HepG2 (cell line): ENCODE measurements around the gene ATP2B3. TPM values are rescaled to one million over a fixed set of nuclear protein-coding genes. Genes with fewer than 3 reads are reported as not detected.

ENCODE experiments used
- AHDC1 ChIP-seq: sonication (generic); formaldehyde crosslinking; IDR thresholded peaks from 2 replicates; pipeline ENCODE4 v1.5.1; 2020; ENCODE audit warnings: mild to moderate bottlenecking, missing genetic modification reagents, borderline replicate concordance
- ARID3A ChIP-seq: IDR thresholded peaks from 2 replicates; pipeline ENCODE4 v1.6.1; 2012; ENCODE audit warnings: low read depth, low read length, improper control_type of control experiment
- CBX5 ChIP-seq: sonication (generic); formaldehyde crosslinking; IDR thresholded peaks from 2 replicates; pipeline ENCODE4 v1.4.0; 2020; ENCODE audit warnings: missing genetic modification reagents, borderline replicate concordance
- CTCF ChIP-seq: sonication (generic); formaldehyde crosslinking; IDR thresholded peaks from 2 replicates; pipeline ENCODE4 v1.5.0; 2020; ENCODE audit warnings: mild to moderate bottlenecking, missing genetic modification reagents, moderate library complexity
- DMAP1 ChIP-seq: IDR thresholded peaks from 2 replicates; pipeline ENCODE4 v1.6.1; 2016
- FOSL2 ChIP-seq: sonication (generic); formaldehyde crosslinking; IDR thresholded peaks from 2 replicates; pipeline ENCODE4 v1.4.0; 2020; ENCODE audit warnings: missing genetic modification reagents
- MTA1 ChIP-seq: sonication (generic); formaldehyde crosslinking; IDR thresholded peaks from 2 replicates; pipeline ENCODE4 v1.4.0; 2020; ENCODE audit warnings: missing genetic modification reagents, mild to moderate bottlenecking, borderline replicate concordance
- PTBP1 ChIP-seq: fragments of 200-400 bp; formaldehyde crosslinking; IDR thresholded peaks from 2 replicates; pipeline ENCODE4 v1.6.1; 2018; ENCODE audit warnings: low read length, low read depth; ENCODE audit not compliant: poor library complexity, severe bottlenecking
- THYN1 ChIP-seq: sonication (generic); formaldehyde crosslinking; IDR thresholded peaks from 2 replicates; pipeline ENCODE4 v1.8.1; 2023; ENCODE audit warnings: low read depth, mild to moderate bottlenecking, moderate library complexity, missing genetic modification reagents, borderline replicate concordance
- ZBTB38 ChIP-seq: sonication (generic); formaldehyde crosslinking; IDR thresholded peaks from 2 replicates; pipeline ENCODE4 v1.5.1; 2020; ENCODE audit warnings: mild to moderate bottlenecking, missing genetic modification reagents
- ZFP36 ChIP-seq: fragments of 150-350 bp; IDR thresholded peaks from 2 replicates; pipeline ENCODE4 v1.6.1; 2018; ENCODE audit warnings: borderline replicate concordance, low read length, low read depth; ENCODE audit not compliant: partially characterized antibody
- ZNF253 ChIP-seq: sonication (generic); formaldehyde crosslinking; IDR thresholded peaks from 2 replicates; pipeline ENCODE4 v1.8.0; 2022; ENCODE audit warnings: mild to moderate bottlenecking, missing genetic modification reagents, borderline replicate concordance
- ZNF432 ChIP-seq: sonication (generic); formaldehyde crosslinking; IDR thresholded peaks from 2 replicates; pipeline ENCODE4 v1.5.0; 2020; ENCODE audit warnings: missing genetic modification reagents, mild to moderate bottlenecking, borderline replicate concordance
- ZNF468 ChIP-seq: sonication (generic); formaldehyde crosslinking; IDR thresholded peaks from 2 replicates; pipeline ENCODE4 v1.8.0; 2022; ENCODE audit warnings: mild to moderate bottlenecking, moderate library complexity, missing genetic modification reagents
- ZNF513 ChIP-seq: sonication (generic); formaldehyde crosslinking; conservative IDR thresholded peaks from 2 replicates; pipeline ENCODE4 v1.5.0; 2020; ENCODE audit warnings: missing genetic modification reagents
- ZNF577 ChIP-seq: sonication (generic); formaldehyde crosslinking; IDR thresholded peaks from 2 replicates; pipeline ENCODE4 v1.4.0; 2020; ENCODE audit warnings: mild to moderate bottlenecking, low read depth, missing genetic modification reagents, borderline replicate concordance
- polyA plus RNA-seq, 8 experiments: library from polyadenylated mRNA; depleted of rRNA in 3 of 8; stranded (reverse) in 7 of 8; unstranded in 1 of 8; fragments of >200 nt; fragmentation: Illumina TruSeq in 4 of 8; extraction: Trizol in 4 of 8; gene quantifications; 2 replicates each; pipeline versions ENCODE4 v1.2.1 to v1.2.3, GENCODE V29; 2011 to 2016; ENCODE audit warnings: low read depth in 4 of 8, missing spikeins in 1 of 8, mixed read lengths in 1 of 8; ENCODE audit not compliant: insufficient read depth in 1 of 8
- total RNA-seq, 5 experiments: library from RNA; depleted of rRNA; stranded (reverse); fragments of >200 nt; fragmentation: Illumina TruSeq; extraction: Trizol; gene quantifications; 2 replicates each; pipeline ENCODE4 v1.2.3, GENCODE V29; 2016; ENCODE audit warnings: low read depth in 1 of 5

The ATP2B3 gene
- total and polyA plus RNA-seq, 2 of the 13 experiments (the other 11 are each of a cell fraction or from before 2014, with no cell fraction given) = not detected

- TF ChIP-seq ARID3A (no peak), ZNF577 (CRISPR knock-in tag) (no peak), MTA1 (CRISPR knock-in tag) (no peak), ZBTB38 (peak; percentile 95), ZNF468 (no peak), FOSL2 (CRISPR knock-in tag) (no peak), DMAP1 (CRISPR knock-in tag) (no peak), THYN1 (CRISPR knock-in tag) (no peak), ZFP36 (no peak), CBX5 (CRISPR knock-in tag) (no peak), PTBP1 (no peak), ZNF253 (CRISPR knock-in tag) (no peak), ZNF513 (no peak), AHDC1 (CRISPR knock-in tag) (no peak), CTCF (CRISPR knock-in tag) (no peak), ZNF432 (no peak)
Observed at GRCh38 chrX:153485396-153486080, 31.9 kb upstream of the ATP2B3 start (continued).
